Dermis blood vessel endothelial cell (primary cell): Measurements from ENCODE around the gene TRIM58. TPM values are rescaled to one million over a fixed set of nuclear protein-coding genes. Genes with fewer than 3 reads are reported as not detected.

ENCODE experiments used
- DNase-seq: peaks from one replicate; pipeline ENCODE4 v3.0.0; 2010
- total RNA-seq: library from RNA; depleted of rRNA; stranded (reverse); fragments of >200 nt; gene quantifications from 2 replicates; pipeline ENCODE4 v1.2.3, GENCODE V29; 2014

The TRIM58 gene
- total RNA-seq, 1 donor from 2014 or later = 0.17 TPM

GRCh38 chr1:247895163-247895637 lies 38.2 kb downstream of the TRIM58 start, which contains the start of gene OR2W3:
TSS of gene OR2W3 (plus strand) at chr1:247895587. CDS start at chr1:247895587, 0 bp downstream.
- no peak for DNase-seq

- no peak for DNase-seq
These were observed 39.0 kb downstream of the TRIM58 start for GRCh38 chr1:247895976-247896375.

GRCh38 chr1:247904122-247904521 lies 47.1 kb downstream of the TRIM58 start:
- DNase-seq = no peak

- no peak for DNase-seq
These were observed 48.2 kb downstream of the TRIM58 start for GRCh38 chr1:247905181-247905580.

GRCh38 chr1:247905910-247906503 lies 49.0 kb downstream of the TRIM58 start:
- DNase-seq = no peak

- DNase-seq = no peak
These were observed 49.6 kb downstream of the TRIM58 start for GRCh38 chr1:247906504-247907047.

- no peak for DNase-seq
These were observed 51.8 kb downstream of the TRIM58 start for GRCh38 chr1:247908766-247909165.

GRCh38 chr1:247913786-247914185 lies 56.8 kb downstream of the TRIM58 start:
- DNase-seq = no peak

- no peak for DNase-seq
These were observed 58.1 kb downstream of the TRIM58 start for GRCh38 chr1:247914941-247915662.

- DNase-seq = no peak
These were observed 63.0 kb downstream of the TRIM58 start, which contains the start of gene OR2T8 for GRCh38 chr1:247919952-247920351. TSS of gene OR2T8 (plus strand) at chr1:247920252. CDS start at chr1:247921018, 766 bp downstream.

- DNase-seq = no peak
These were observed 67.0 kb downstream of the TRIM58 start for GRCh38 chr1:247923941-247924340.

GRCh38 chr1:247924868-247925267 lies 67.9 kb downstream of the TRIM58 start, which contains the start of gene OR2AJ1:
TSS of gene OR2AJ1 (plus strand) at chr1:247924889. CDS start at chr1:247933769, 8,880 bp downstream.
- DNase-seq = no peak

Other genes with a start within 250 kb of the TRIM58 start
- gene OR13G1, start 177.4 kb upstream of the TRIM58 start, total RNA-seq = not detected in 2 replicates
- gene OR6F1, start 140.5 kb upstream of the TRIM58 start, total RNA-seq = not detected in 2 replicates
- not detected in 2 replicates for gene OR14K1, start 118.6 kb upstream of the TRIM58 start, total RNA-seq
- gene OR14A2, start 109.0 kb upstream of the TRIM58 start, total RNA-seq = not detected in 2 replicates
- gene OR1C1, start 96.6 kb upstream of the TRIM58 start, total RNA-seq = not detected in 2 replicates
- not detected in 2 replicates for gene OR14A16, start 33.1 kb upstream of the TRIM58 start, total RNA-seq
- not detected in 2 replicates for gene OR11L1, start 15.3 kb upstream of the TRIM58 start, total RNA-seq
- gene OR2W3, start 38.4 kb downstream of the TRIM58 start, total RNA-seq = not detected in 2 replicates
- gene OR2T8, start 63.1 kb downstream of the TRIM58 start, total RNA-seq = not detected in 2 replicates
- gene OR2AJ1, start 67.7 kb downstream of the TRIM58 start, total RNA-seq = not detected in 2 replicates
- 0.17 TPM in 1 of 2 replicates, not detected in the other for gene OR2L8, start 91.7 kb downstream of the TRIM58 start, total RNA-seq
- gene OR2AK2, start 108.0 kb downstream of the TRIM58 start, total RNA-seq = not detected in 2 replicates
- gene OR2L5, start 156.5 kb downstream of the TRIM58 start, total RNA-seq = not detected in 2 replicates
- under 0.01 TPM in 1 of 2 replicates, not detected in the other for gene OR2L2, start 172.9 kb downstream of the TRIM58 start, total RNA-seq
- gene OR2L3, start 189.6 kb downstream of the TRIM58 start, total RNA-seq = not detected in 2 replicates
- not detected in 2 replicates for gene OR2L13, start 238.0 kb downstream of the TRIM58 start, total RNA-seq